Skeletal muscle tissue (tissue), 4 donors: Measurements from ENCODE around the gene VCAM1. TPM values are rescaled to one million over a fixed set of nuclear protein-coding genes. Genes with fewer than 3 reads are reported as not detected.
"Not testable (repeated sequence)": the region's sequence is repeated elsewhere in the genome, so short reads cannot be mapped to it uniquely, and the experiment has no call there.

Experiments
- H3K27ac ChIP-seq: one replicate; pipeline ENCODE4 v1.7.0; 2013; ENCODE audit warnings: mild to moderate bottlenecking, low read depth, low read length, inconsistent platforms
- H3K27me3 ChIP-seq, 3 donors: one replicate each; pipeline ENCODE4 v1.7.0; 2013; ENCODE audit warnings: low read length in 3 of 3; ENCODE audit not compliant: control insufficient read depth in 3 of 3, insufficient read depth in 3 of 3
- H3K36me3 ChIP-seq, 3 donors: one replicate each; pipeline ENCODE4 v1.7.0; 2013; ENCODE audit warnings: low read length in 3 of 3; ENCODE audit not compliant: control insufficient read depth in 3 of 3, insufficient read depth in 3 of 3
- H3K4me1 ChIP-seq, 3 donors: one replicate each; pipeline ENCODE4 v1.7.0; 2013; ENCODE audit warnings: low read length in 3 of 3, mild to moderate bottlenecking in 3 of 3; ENCODE audit not compliant: control insufficient read depth in 3 of 3, insufficient read depth in 3 of 3
- H3K4me3 ChIP-seq, 3 donors: one replicate each; pipeline ENCODE4 v1.7.0; 2013; ENCODE audit warnings: low read length in 3 of 3
- H3K9ac ChIP-seq, 3 donors: one replicate each; pipeline ENCODE4 v1.7.0; 2013; ENCODE audit warnings: low read length in 3 of 3, mild to moderate bottlenecking in 3 of 3, moderate library complexity in 2 of 3, low read depth in 1 of 3
- H3K9me3 ChIP-seq, 3 donors: one replicate each; pipeline ENCODE4 v1.7.0; 2013; ENCODE audit warnings: low read length in 3 of 3; ENCODE audit not compliant: control insufficient read depth in 3 of 3
- total RNA-seq: library from RNA; depleted of rRNA; stranded (reverse); fragments of >200 nt; gene quantifications from one replicate; pipeline ENCODE4 v1.2.3, GENCODE V29; 2014
- donor health status: Osteomylitis.

Gene VCAM1
- total RNA-seq, 1 donor from 2014 or later: 26.1 TPM

GRCh38 chr1:100769323-100769722, 49.8 kb downstream of the VCAM1 start:
- Histone ChIP-seq H3K27me3 (no peaks in the 10 kb centered on the region), H3K4me3 (no peak overlapping the region), H3K36me3 (no peaks in the 10 kb centered on the region), H3K9ac (no peak overlapping the region), H3K27ac (no peak overlapping the region), H3K9me3 (peaks cover 0 to 1% (median 0%) of the 10 kb centered on the region in 3 donors), H3K4me1 (no peaks in the 10 kb centered on the region)

DNA sequence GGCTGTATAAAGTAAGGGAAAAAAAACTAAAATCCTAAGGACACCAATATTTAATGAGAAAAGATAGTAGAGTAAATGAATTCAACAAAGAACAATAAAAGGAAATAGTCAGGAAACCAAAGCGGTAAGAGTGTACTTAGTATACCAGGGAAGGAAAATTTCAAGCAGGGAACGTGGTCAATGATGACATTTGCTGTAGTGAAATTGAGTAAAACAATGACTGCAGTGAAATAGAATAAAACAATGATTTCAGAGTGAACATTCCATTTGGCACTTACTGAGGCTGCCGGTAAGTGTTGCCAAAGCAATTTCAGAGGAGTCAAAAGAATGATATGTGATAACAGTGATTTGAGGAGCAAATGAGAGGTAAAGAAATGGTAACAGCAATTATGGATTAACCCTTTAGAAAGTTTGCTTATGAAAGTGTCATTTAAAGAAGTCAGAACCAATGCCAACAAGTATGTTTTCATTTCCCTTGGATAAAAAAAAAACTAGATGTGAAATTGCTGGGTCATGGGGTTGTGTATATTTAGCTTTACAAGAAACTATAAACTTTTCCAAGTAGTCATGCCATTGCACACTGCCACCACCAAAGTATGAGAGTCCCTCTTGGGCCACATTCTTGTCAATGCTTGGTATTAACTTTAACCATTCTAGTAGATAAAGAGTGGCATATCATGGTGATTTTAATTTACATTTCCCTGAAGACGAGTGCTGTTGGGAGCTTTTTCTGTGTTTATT, 50.5 kb downstream of the VCAM1 start:
- Histone ChIP-seq H3K4me1 (no peaks in the 10 kb centered on the region), H3K4me3 (no peak overlapping the region), H3K9ac (no peak overlapping the region), H3K36me3 (no peaks in the 10 kb centered on the region), H3K9me3 (peaks cover 0 to 2% (median 0%) of the 10 kb centered on the region in 3 donors), H3K27ac (no peak overlapping the region), H3K27me3 (no peaks in the 10 kb centered on the region)

DNA sequence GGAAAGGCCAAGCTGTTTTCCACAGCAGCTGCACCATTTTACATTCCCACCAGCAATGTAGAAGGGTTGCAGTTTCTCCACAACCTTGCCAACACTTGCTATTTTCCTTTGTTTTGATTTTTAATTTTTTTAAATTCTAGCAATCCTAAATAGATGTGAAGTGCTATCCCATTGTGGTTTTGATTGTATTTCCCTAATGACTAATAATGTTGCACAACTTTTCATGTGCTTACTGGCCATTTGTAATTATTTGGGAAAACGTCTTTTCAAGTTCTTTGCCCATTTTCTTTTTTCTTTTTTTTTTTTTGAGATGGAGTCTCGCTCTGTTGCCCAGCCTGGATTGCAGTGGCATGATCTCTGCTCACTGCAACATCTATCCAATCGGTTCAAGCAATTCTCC, 53.9 kb downstream of the VCAM1 start:
- no peak overlapping the region for H3K4me3 ChIP-seq
- H3K27ac ChIP-seq: no peak overlapping the region
- no peaks in the 10 kb centered on the region for H3K36me3 ChIP-seq
- H3K4me1 ChIP-seq: no peaks in the 10 kb centered on the region
- no peak overlapping the region for H3K9ac ChIP-seq
- H3K9me3 ChIP-seq: peaks cover 0 to 2% (median 0%) of the 10 kb centered on the region in 3 donors
- H3K27me3 ChIP-seq: no peaks in the 10 kb centered on the region

GRCh38 chr1:100774370-100774769, 54.8 kb downstream of the VCAM1 start:
- Histone ChIP-seq H3K27ac (no peak overlapping the region), H3K36me3 (no peaks in the 10 kb centered on the region), H3K4me1 (no peaks in the 10 kb centered on the region), H3K9me3 (peaks cover 0 to 2% (median 0%) of the 10 kb centered on the region in 3 donors), H3K9ac (no peak overlapping the region), H3K27me3 (no peaks in the 10 kb centered on the region), H3K4me3 (no peak overlapping the region)

DNA sequence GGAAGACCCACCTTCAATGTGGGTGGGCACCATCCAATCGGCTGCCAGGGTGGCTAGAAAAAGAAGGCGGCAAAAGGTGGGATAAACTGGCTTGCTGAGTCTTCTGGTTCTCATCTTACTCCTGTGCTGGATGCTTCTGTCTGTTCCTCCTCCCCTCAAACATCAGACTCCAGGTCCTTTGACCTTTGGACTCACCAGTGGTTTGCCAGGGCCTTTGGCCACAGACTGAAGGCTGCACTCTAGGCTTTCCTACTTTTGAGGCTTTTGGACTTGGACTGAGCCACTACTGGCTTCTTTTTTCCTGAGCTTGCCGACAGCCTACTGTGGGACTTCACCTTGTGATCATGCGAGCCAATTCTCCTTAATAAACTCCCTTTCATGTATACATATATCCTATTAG, 55.9 kb downstream of the VCAM1 start:
- H3K27ac ChIP-seq: no peak overlapping the region
- H3K4me3 ChIP-seq: no peak overlapping the region
- no peaks in the 10 kb centered on the region for H3K4me1 ChIP-seq
- H3K9me3 ChIP-seq: peaks cover 0 to 2% (median 0%) of the 10 kb centered on the region in 3 donors
- no peaks in the 10 kb centered on the region for H3K36me3 ChIP-seq
- H3K27me3 ChIP-seq: no peaks in the 10 kb centered on the region
- H3K9ac ChIP-seq: no peak overlapping the region

GRCh38 chr1:100778748-100779147, 59.2 kb downstream of the VCAM1 start:
- H3K4me1 ChIP-seq: no peaks in the 10 kb centered on the region
- no peaks in the 10 kb centered on the region for H3K36me3 ChIP-seq
- no peak overlapping the region for H3K9ac ChIP-seq
- no peak overlapping the region for H3K4me3 ChIP-seq
- no peaks in the 10 kb centered on the region for H3K27me3 ChIP-seq
- H3K27ac ChIP-seq: no peak overlapping the region
- H3K9me3 ChIP-seq: peaks cover 0 to 2% (median 0%) of the 10 kb centered on the region in 3 donors

GRCh38 chr1:100780814-100781213, 61.3 kb downstream of the VCAM1 start:
- H3K9ac ChIP-seq: no peak overlapping the region
- H3K4me1 ChIP-seq: no peaks in the 10 kb centered on the region
- no peaks in the 10 kb centered on the region for H3K9me3 ChIP-seq
- H3K36me3 ChIP-seq: no peaks in the 10 kb centered on the region
- no peak overlapping the region for H3K27ac ChIP-seq
- H3K4me3 ChIP-seq: no peak overlapping the region
- no peaks in the 10 kb centered on the region for H3K27me3 ChIP-seq

DNA sequence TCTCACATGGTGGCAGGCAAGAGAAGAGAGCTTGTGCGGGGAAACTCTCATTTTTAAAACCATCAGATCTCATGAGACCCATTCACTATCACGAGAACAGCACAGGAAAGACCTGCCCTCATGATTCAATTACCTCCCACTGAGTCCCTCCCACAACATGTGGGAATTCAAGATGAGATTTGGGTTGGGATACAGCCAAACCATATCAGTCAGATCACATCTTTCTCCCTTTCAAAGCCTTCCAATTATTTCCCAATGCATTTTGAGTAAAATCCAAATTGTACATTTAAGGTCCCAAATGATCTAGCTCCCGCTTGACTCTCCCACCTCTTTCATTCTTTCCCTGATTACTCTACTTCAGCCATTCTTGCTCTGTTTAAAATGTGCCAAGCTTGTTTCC, 62.2 kb downstream of the VCAM1 start:
- not testable (repeated sequence) for H3K4me3 ChIP-seq, H3K27ac ChIP-seq, H3K9ac ChIP-seq, H3K36me3 ChIP-seq, H3K9me3 ChIP-seq, H3K27me3 ChIP-seq, H3K4me1 ChIP-seq

- no peaks in the 10 kb centered on the region for H3K36me3 ChIP-seq
- H3K27ac ChIP-seq: no peak overlapping the region
- no peak overlapping the region for H3K9ac ChIP-seq
- H3K27me3 ChIP-seq: no peaks in the 10 kb centered on the region
- no peaks in the 10 kb centered on the region for H3K4me1 ChIP-seq
- H3K9me3 ChIP-seq: no peaks in the 10 kb centered on the region
- no peak overlapping the region for H3K4me3 ChIP-seq
Observed at GRCh38 chr1:100782473-100783039, 63.0 kb downstream of the VCAM1 start.

GRCh38 chr1:100785470-100786052, 66.0 kb downstream of the VCAM1 start:
- no peaks in the 10 kb centered on the region for H3K9me3 ChIP-seq
- H3K4me1 ChIP-seq: no peaks in the 10 kb centered on the region
- H3K27ac ChIP-seq: no peak overlapping the region
- no peaks in the 10 kb centered on the region for H3K27me3 ChIP-seq
- no peak overlapping the region for H3K9ac ChIP-seq
- no peaks in the 10 kb centered on the region for H3K36me3 ChIP-seq
- H3K4me3 ChIP-seq: no peak overlapping the region
